Medulla oblongata (tissue), 1 donor: ENCODE results near the gene RAB25.
A peak's percentile ranks its signal among the peaks of the same experiment; 100 is the strongest.

ENCODE experiments used
- DNase-seq: peaks from one replicate; pipeline ENCODE4 v3.0.0-alpha.2; 2015; ENCODE audit errors: extremely low spot score

The RAB25 gene

GRCh38 chr1:156079762-156080161 lies 18.8 kb downstream of the RAB25 start:
- no peak for DNase-seq

- DNase-seq: no peak
Measured at GRCh38 chr1:156080241-156080862, 19.4 kb downstream of the RAB25 start.

GRCh38 chr1:156080863-156081179 lies 19.9 kb downstream of the RAB25 start:
- DNase-seq: no peak

- no peak for DNase-seq
Measured at GRCh38 chr1:156081180-156081916, 20.4 kb downstream of the RAB25 start.

- no peak for DNase-seq
Measured at GRCh38 chr1:156081917-156082308, 21.0 kb downstream of the RAB25 start.

- DNase-seq: peak; percentile 76
Measured at GRCh38 chr1:156082309-156083091, 21.5 kb downstream of the RAB25 start, which contains the start of gene MEX3A. TSS of gene MEX3A (minus strand) at chr1:156082465. CDS start at chr1:156081998, 467 bp downstream.

- DNase-seq: no peak
Measured at GRCh38 chr1:156083800-156084790, 23.1 kb downstream of the RAB25 start.

GRCh38 chr1:156086256-156086662 lies 25.3 kb downstream of the RAB25 start:
- DNase-seq: no peak

- no peak for DNase-seq
Measured at GRCh38 chr1:156089704-156090103, 28.7 kb downstream of the RAB25 start.

- DNase-seq: peak; percentile 86
Measured at GRCh38 chr1:156090138-156090839, 29.3 kb downstream of the RAB25 start.

GRCh38 chr1:156090840-156091188 lies 29.9 kb downstream of the RAB25 start:
- DNase-seq: peak; percentile 92

GRCh38 chr1:156091610-156092009 lies 30.6 kb downstream of the RAB25 start:
- no peak for DNase-seq

- no peak for DNase-seq
Measured at GRCh38 chr1:156095906-156096508, 35.0 kb downstream of the RAB25 start.

GRCh38 chr1:156096640-156097391 lies 35.9 kb downstream of the RAB25 start:
- DNase-seq: peak; percentile 89

- DNase-seq: no peak
Measured at GRCh38 chr1:156097499-156098178, 36.7 kb downstream of the RAB25 start.

GRCh38 chr1:156098784-156099183 lies 37.8 kb downstream of the RAB25 start:
- DNase-seq: no peak

GRCh38 chr1:156099282-156099681 lies 38.3 kb downstream of the RAB25 start:
- no peak for DNase-seq

- DNase-seq: no peak
Measured at GRCh38 chr1:156100205-156100995, 39.4 kb downstream of the RAB25 start.
